HG03432 (cell line): ENCODE data around the gene KLHDC8B.

ENCODE experiments used
- ATAC-seq: cut with Tn5 transposase; IDR thresholded peaks from one replicate; pipeline ENCODE4 v1.9.1; 2021; ENCODE audit warnings: mild to moderate bottlenecking, moderate library complexity; ENCODE audit not compliant: unreplicated experiment

Gene KLHDC8B

DNA sequence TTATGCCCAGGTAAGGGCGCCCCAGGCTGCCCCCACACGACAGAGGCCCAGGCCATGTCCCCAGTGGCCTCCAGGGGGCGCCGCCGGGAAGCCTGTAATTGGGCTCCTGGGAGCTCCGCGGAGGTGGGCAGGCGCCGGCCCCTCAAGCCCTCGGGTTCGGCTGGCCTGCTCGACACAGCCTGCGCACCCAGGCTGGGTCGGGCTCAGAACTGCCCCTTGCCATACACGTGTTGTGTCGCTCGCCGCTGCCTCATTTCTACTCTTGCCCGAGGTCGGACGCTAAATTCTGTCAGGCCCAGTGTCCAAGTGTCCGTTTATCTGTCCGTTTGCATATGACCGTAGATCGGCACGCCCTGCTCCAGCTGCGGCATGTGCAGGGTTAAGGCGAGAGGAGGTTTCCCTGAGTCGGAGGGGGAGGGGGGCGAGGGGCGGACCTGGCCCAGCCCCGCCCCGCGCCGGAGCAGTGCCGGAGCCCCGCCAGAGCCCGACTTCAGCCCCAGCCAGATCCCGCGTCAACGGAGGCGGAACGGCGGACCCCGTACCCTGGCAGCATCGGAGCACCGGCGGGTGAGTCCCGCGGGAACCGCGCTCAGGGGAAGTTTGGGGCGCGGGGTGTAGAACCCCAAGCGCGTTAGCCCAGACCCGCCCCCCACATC is at the start of gene KLHDC8B:
KLHDC8B (plus strand) TSS at position 480 of the 656 bp plus-strand sequence. CDS start 1,172 bp downstream, outside the sequence.
- ATAC-seq: peak; percentile 56

DNA sequence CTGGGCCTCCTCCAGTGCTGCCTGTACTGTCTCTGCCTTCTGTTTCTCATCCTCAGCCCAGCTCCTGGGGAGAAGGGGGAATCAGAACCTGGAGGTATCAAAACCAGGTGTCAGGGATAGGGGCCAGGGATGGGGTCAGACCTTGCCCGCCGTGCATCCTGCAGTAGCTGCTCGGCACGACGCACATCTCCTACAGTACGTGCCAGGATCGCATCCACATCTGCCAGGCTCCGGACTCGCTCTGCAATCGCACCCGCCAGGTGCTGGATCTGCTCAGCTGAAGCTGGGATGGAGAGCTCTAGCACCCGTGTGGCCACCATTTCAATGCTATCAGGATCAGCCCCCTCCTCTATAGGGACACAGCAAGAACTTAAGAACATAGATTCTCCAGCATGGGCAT is 49.4 kb upstream of the KLHDC8B start:
- no peak for ATAC-seq

GRCh38 chr3:49122451-49122850 is 48.9 kb upstream of the KLHDC8B start:
- no peak for ATAC-seq

DNA sequence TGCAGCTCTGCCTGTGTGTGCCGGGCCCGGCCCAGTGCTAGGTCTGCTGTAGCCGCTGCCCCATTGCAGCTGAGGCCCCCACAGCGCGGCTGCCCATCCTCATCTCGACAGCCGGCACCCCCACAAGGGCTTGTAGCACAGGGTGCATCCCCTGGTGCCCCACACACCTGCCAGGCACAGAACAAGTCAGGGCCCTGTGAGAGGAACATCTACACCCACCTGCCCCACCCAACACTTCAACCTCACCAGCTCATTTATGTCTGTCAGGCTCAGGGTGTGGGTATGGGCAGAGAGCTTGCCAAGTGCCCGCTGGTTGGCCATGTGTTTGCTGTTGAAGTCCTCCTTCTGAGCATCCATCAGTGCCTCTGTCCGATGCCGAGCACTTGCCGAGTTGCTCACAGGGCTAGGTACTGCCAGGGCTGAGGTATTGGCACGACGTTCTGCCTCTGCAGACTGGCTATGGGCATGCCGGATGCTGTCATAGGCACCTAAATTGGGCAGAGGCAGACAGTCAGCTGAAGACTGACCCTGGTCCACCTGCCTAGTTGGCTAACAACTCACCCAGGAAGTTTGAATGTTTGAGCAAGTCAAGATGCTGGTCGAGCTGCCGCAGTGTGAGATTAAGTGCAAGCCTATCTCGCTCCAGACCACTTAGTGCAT is 48.4 kb upstream of the KLHDC8B start:
- no peak for ATAC-seq

GRCh38 chr3:49123687-49124086 is 47.7 kb upstream of the KLHDC8B start:
- ATAC-seq: no peak

GRCh38 chr3:49124203-49124602 is 47.2 kb upstream of the KLHDC8B start:
- no peak for ATAC-seq

DNA sequence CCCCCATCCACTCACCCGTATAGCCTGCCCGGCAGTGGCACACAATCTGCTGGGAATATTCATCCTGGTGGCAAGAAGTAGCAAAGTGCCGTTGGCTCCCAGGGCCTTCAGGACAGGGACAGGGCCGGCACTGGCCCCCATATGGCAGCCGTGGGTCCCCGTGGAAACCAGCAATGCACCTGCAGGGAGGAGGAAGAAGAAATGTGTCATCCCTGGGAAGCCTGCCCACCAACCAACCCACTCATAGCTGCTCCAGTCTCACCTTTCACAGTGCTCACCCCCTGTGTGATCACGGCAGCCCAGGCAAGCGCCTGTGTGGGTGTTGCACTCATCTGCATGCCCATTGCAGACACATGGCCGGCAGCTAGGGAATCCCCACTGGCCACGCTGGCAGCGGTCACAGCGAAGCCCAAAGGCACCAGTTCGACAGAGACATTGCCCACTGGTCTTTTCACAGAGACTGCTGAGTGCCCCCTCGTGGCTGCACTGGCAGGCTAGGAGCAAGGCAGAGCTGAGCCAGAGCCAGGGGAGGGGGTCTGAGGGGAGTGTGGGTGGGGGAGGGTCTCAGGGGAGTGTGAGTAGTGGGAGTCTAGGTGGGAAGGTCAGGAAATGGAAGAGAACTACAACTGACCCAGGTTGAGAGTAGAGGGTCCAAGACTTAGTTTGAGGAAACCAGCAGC is 46.3 kb upstream of the KLHDC8B start:
- ATAC-seq: no peak

DNA sequence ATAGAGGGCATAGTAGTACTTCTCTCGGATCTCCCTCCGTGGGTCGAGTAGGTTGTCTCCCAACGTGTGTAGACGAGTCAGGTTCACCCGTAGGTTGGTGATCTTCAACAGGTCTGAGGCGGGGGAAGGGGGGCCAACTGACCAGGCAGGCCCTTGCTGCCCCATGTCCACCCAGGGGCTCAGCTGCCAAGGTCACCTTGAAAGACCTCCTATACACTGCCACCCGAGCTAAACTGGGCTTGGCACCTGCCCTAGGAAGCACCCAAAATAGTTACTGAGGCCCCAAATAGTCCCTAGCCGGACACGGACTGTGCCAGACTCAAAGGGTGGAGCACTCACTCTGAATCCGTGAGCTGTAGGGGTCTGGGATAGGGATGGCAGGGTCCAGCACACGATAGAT is 40.4 kb upstream of the KLHDC8B start:
- ATAC-seq: no peak

DNA sequence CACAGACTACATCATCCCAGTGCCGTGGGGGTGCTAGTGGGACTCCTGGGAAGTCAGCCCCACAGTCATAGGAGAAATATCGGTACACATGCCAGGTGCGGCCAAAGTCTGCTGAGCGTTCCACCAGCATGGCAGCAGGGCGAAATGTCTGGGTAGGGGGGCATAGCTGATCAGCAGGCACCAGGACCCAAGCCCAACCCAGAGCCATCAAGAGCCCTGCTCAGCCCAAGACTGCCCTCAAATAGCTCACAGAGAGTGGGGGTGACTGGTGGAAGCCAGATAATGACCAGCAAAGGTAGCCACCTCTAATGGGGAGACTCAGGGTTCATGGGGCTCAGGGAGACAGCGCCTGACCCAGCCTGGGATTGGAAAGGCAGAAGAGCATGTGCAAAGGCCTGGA is 39.8 kb upstream of the KLHDC8B start:
- no peak for ATAC-seq

DNA sequence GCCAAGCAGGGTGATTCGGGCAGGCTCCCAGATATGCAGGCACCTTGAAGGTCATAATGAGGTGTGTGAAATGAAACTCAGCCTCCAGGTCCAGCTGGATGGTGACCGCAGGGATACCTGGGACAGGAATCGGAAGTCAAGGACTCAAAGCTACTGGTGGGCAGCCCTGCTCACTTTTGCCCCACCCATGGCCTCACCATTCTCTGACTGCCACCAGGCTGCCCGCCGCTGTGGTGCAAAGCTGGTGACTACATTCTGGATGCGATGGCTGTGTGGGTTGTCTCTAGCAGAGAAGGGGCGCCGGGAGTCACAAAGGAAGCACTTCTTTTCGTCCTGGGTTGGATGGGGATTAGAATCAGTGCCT is 39.3 kb upstream of the KLHDC8B start:
- no peak for ATAC-seq

DNA sequence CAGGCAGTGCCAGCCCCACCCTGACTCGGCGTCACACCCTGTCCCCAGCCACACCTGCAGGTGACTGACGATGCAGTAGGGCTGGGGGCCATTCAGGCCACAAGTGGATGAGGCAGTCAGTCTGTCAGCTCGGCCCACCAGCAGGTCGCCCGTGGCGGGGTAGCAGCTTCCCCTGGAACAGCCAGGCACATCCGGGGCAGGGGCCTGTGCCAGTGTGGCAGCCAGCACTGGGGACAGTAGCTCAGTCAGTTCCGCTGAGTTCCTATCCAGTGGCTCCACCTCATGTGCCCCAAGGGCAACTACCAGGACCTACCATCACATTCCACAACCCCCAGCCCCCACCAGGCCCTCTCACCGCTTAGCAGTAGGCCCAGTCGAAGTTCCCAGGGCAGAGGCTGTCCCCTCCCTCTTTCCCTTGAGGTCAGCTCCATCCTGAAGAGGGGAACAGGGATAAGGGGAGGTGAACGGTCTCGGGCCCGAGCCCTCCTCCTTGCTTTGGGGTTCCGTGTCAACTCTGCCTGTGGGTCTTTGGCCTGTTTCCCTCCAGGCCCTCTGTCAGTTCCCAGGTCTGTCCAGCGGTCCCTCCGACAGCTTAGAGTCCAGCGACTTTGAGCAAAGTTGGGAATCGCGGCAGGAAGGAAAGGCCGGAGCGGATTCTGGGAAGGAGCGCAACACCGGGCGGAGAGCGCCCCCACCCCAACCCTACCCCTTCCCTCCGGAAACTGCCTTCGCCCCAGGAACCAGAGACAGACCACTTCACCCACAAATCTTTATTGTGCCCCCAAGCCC is 38.8 kb upstream of the KLHDC8B start, which contains the start of gene LAMB2:
LAMB2 (minus strand) TSS at position 614 of the 789 bp plus-strand sequence; CDS start at position 431, 183 bp downstream.
- ATAC-seq: no peak

GRCh38 chr3:49133226-49133951 is 38.0 kb upstream of the KLHDC8B start:
- no peak for ATAC-seq

DNA sequence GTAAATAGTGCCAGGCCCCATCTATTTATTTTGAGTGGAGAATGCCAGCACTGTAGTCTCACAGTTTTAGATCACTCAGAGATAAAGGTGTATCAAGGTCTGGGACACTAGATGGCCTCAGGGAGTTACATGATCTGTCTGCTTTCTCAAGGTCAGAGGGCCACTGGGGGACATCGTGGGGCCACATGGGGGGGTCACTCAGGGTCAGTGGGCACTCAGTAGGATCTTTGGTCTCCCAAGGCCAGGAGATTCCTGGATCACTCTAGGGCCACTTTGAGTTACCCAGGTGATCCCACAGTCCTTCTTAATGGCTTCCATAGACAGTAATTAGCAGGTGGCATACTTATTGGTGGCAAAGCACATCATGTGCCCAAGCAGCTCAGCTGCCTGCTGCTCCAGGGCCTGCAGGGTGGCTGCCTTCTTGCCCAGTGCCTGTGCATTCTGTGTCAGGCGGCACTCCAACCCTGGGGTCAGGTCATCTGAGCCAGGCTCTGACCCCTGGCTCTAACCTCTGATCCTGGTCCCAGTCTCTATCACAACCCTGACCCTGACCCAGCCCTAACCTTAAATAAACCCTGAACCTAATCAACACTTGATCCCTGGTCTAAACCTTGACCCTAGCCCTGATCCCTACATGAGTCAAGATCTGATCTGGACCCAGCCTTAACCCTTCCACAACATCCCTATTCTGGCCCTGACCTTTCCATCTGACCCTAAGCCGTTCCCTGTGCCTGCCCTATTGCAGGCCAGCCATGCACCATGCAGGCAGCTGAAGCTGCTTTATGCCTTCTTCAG is 36.7 kb upstream of the KLHDC8B start:
- ATAC-seq: no peak

GRCh38 chr3:49135499-49135898 is 35.9 kb upstream of the KLHDC8B start:
- no peak for ATAC-seq

DNA sequence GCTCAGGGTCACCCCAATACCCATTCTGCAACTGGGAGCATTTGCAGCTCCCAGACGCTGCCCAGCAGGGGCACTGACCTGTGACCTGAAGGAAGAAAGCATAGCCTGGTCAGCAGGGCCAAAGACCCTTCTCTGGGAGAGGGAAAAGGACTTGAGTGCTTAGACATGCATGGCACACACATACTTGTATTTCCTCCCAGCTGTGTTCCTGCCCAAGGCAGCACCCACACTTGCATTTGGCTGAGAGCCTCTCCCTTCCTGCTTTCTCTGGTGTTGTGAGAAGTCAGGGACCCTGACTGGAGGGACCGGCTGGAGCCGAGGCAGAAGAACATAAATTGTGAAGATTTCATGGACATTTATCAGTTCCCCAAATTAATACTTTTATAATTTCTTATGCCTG is 31.3 kb upstream of the KLHDC8B start:
- no peak for ATAC-seq

DNA sequence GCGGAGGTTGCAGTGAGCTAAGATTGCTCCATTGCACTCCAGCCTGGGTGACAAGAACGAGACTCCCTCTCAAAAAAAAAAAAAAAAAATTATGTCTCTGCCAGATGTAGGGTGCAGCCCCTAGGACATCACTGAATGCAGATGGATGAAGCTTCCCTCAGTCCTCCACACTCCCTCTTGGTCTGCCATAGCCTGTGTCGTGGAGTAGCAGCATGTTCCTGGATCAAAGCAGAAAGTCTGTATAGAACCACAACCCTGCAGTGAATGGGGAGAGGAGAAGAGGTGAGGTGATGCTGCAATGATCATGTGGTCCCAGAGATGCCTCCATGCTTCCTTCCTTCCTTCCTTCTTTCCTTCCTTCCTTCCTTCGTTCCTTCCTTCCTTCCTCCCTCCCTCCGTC is 23.2 kb upstream of the KLHDC8B start:
- no peak for ATAC-seq

GRCh38 chr3:49151610-49152009 is 19.8 kb upstream of the KLHDC8B start:
- no peak for ATAC-seq

GRCh38 chr3:49153349-49153912 is 18.0 kb upstream of the KLHDC8B start:
- ATAC-seq: no peak

DNA sequence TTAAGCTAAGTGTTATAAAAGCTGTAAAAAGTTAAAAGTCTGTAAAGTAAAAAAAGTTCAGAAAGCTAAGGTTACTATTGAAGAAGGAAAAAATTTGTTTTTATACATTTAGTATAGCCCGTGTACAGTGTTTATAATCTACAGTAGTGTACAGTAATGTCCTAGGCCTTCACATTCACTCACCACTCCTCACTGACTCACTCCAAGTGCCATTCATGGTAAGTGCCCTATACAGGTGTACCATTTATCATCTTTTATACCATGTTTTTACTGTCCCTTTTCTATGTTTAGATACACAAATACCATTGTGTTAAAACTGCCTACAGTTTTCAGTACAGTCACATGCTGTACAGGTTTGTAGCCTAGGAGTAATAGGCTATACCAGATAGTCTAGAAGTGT is 14.1 kb upstream of the KLHDC8B start:
- ATAC-seq: no peak
